IPS-11a (cell line): ENCODE results near the gene DNPH1.

Experiments
- H3K4me3 ChIP-seq: one replicate; pipeline ENCODE4 v1.5.1; 2013; ENCODE audit warnings: low read depth, low read length, control low read depth

DNPH1 gene

GRCh38 chr6:43228951-43229802 lies at the start of gene DNPH1:
TSS of gene DNPH1 (minus strand) at chr6:43229481. CDS start at chr6:43229456, 25 bp downstream.
- peak within 1 kb of the TSS; percentile 63 for H3K4me3 ChIP-seq

GRCh38 chr6:43278524-43279078 lies 49.3 kb upstream of the DNPH1 start:
- H3K4me3 ChIP-seq: no peak overlapping the region

GRCh38 chr6:43277643-43278523 lies 48.6 kb upstream of the DNPH1 start:
- no peak overlapping the region for H3K4me3 ChIP-seq

- H3K4me3 ChIP-seq: no peak overlapping the region
These were observed 48.0 kb upstream of the DNPH1 start for GRCh38 chr6:43277306-43277642.

GRCh38 chr6:43276577-43277305 lies 47.5 kb upstream of the DNPH1 start:
- H3K4me3 ChIP-seq: no peak overlapping the region

- peak overlapping the region; percentile 14 for H3K4me3 ChIP-seq
These were observed 46.7 kb upstream of the DNPH1 start for GRCh38 chr6:43275801-43276576.

- H3K4me3 ChIP-seq: peak overlapping the region; percentile 37
These were observed 45.8 kb upstream of the DNPH1 start for GRCh38 chr6:43274916-43275597.

- H3K4me3 ChIP-seq: no peak overlapping the region
These were observed 45.0 kb upstream of the DNPH1 start for GRCh38 chr6:43274127-43274915.

- H3K4me3 ChIP-seq: no peak overlapping the region
These were observed 44.4 kb upstream of the DNPH1 start for GRCh38 chr6:43273707-43274106.

GRCh38 chr6:43271944-43272343 lies 42.7 kb upstream of the DNPH1 start:
- no peak overlapping the region for H3K4me3 ChIP-seq

GRCh38 chr6:43271103-43271815 lies 42.0 kb upstream of the DNPH1 start:
- H3K4me3 ChIP-seq: no peak overlapping the region

- no peak overlapping the region for H3K4me3 ChIP-seq
These were observed 40.2 kb upstream of the DNPH1 start for GRCh38 chr6:43269273-43270007.

GRCh38 chr6:43268782-43269272 lies 39.5 kb upstream of the DNPH1 start:
- no peak overlapping the region for H3K4me3 ChIP-seq

GRCh38 chr6:43268355-43268700 lies 39.0 kb upstream of the DNPH1 start:
- H3K4me3 ChIP-seq: no peak overlapping the region

GRCh38 chr6:43267619-43268354 lies 38.5 kb upstream of the DNPH1 start:
- H3K4me3 ChIP-seq: no peak overlapping the region

- no peak overlapping the region for H3K4me3 ChIP-seq
These were observed 36.3 kb upstream of the DNPH1 start for GRCh38 chr6:43265564-43265963.
